Neuron (in vitro differentiated cells): ENCODE results near the gene C5orf15.
"Not testable (repeated sequence)": the region's sequence is repeated elsewhere in the genome, so short reads cannot be mapped to it uniquely, and the experiment has no call there.

ENCODE experiments used
- H2AFZ ChIP-seq: one replicate; pipeline ENCODE4 v1.6.1; 2013; ENCODE audit warnings: low read depth, mild to moderate bottlenecking, inconsistent platforms, low read length, moderate library complexity
- H3K27me3 ChIP-seq: one replicate; pipeline ENCODE4 v1.6.1; 2013; ENCODE audit warnings: low read length; ENCODE audit not compliant: insufficient read depth
- H3K36me3 ChIP-seq: one replicate; pipeline ENCODE4 v1.6.1; 2013; ENCODE audit warnings: low read length; ENCODE audit not compliant: insufficient read depth
- H3K4me1 ChIP-seq: one replicate; pipeline ENCODE4 v1.6.1; 2013; ENCODE audit warnings: low read length; ENCODE audit not compliant: insufficient read depth
- H3K4me3 ChIP-seq: 2 replicates; pipeline ENCODE4 v1.5.1; 2013; ENCODE audit warnings: mild to moderate bottlenecking, low read length, moderate library complexity
- H3K9me3 ChIP-seq: one replicate; pipeline ENCODE4 v1.6.1; 2013; ENCODE audit warnings: low read length

Gene C5orf15

DNA sequence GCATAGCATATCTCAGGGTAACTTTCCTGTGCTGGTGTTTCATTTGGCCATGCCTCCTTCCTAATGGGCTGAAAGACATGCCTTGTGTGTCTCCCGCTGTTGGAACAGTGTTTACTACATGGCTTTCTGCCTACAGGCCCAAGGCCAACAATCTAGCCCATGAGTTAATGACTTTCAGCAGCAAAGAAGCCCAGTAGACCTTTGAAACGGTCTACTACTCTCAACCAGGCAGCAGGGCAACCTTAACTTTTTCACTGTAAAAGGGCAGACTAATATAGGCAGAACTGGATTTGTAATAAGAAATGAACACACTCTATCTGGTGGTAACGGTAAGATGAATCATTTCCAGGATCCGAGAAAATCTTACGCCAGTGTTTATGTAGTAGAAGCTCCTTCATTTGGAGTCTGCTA, 21.0 kb downstream of the C5orf15 start:
- Histone ChIP-seq H3K4me1 (no peaks in the 10 kb centered on the region), H3K4me3 (no peak overlapping the region), H3K9me3 (no peaks in the 10 kb centered on the region), H3K36me3 (no peaks in the 10 kb centered on the region), H3K27me3 (peaks cover 5% of the 10 kb centered on the region), H2AFZ (no peak overlapping the region)

DNA sequence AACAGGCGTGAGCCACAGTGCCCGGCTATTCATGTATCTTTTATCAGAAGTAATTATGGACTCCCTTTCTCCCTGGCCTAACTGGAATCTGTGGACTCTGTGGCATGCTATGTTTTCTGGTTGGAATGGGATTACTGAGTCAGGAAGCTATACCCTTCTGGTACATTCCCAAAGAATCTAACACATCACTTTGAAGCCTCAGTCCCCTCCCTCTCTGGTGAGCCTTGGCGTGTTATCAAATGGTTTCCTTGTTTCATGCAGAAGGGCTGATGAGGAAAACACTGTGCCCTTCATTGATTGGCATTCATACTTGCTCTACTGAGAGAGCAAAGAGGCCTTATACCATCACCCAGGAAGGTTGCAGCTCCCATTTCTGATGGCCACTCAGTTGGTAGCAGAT, 22.9 kb downstream of the C5orf15 start:
- Histone ChIP-seq H3K4me1 (no peaks in the 10 kb centered on the region), H2AFZ (no peak overlapping the region), H3K4me3 (no peak overlapping the region), H3K36me3 (no peaks in the 10 kb centered on the region), H3K9me3 (no peaks in the 10 kb centered on the region), H3K27me3 (peaks cover 5% of the 10 kb centered on the region)

DNA sequence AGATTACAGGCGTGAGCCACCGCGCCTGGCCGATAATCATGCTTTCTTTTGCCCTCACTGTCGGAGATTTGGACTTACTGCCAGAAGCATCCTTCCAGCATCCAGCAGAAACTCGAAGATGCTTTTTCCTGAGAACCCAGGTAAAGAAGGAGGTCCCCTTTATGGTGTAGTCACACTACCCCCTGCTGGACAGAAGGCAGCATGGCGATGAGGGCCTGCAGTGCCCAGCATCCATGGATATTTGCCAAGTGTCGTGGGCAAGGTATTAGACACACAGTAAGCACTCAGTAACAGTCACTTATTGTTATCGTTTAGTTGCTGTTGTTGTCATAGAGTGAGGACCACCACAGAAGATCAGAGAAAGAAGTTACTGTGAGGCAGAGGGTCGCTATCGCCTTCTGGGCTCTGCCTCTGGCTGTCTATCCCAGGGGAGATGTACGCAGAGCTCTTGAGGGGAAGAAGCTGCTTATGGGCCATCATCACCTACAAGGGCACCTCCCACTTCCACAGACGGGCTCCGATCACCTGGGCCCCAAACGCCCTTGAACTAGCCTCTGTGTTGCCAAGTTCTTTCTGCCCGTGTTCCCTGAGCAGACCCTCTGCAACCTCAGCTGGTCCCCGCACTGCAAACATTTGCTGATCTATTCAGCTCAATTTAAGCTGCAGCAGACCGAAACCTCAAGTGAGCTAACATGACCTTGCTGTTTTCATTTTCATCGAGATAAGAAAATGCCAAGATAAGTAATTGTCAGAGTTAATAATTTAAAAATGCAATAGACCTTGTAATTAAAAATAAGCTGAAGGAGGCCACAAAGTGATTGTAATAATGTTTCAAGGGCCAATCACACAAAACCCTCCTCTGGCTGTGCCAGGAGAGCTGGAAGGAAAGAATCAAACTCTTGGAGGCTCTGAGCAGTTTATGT, 23.9 kb downstream of the C5orf15 start:
- Histone ChIP-seq H3K4me1 (no peaks in the 10 kb centered on the region), H3K4me3 (no peak overlapping the region)

DNA sequence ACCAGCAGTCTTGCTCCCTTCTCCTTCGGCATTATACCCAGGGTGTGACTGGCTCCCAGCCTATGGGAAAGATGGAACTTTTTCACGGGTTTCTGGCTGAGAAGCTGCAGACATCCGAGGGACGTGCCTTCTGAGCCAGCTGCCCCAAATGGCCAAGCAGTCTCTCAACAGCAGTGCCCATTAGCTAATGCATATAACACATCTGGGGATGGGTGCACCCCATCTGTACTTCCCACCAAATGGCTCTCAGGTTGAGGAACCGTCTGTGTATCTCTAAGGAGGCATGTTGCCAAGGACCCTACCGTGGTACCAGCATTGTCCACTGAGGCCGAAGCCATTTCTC, 25.0 kb downstream of the C5orf15 start:
- H3K27me3 ChIP-seq: peaks cover 5% of the 10 kb centered on the region

More for the DNA sequence above, 23.9 kb downstream of the C5orf15 start:
- Histone ChIP-seq H3K9me3 (no peaks in the 10 kb centered on the region), H2AFZ (no peak overlapping the region), H3K27me3 (peaks cover 5% of the 10 kb centered on the region), H3K36me3 (no peaks in the 10 kb centered on the region)

DNA sequence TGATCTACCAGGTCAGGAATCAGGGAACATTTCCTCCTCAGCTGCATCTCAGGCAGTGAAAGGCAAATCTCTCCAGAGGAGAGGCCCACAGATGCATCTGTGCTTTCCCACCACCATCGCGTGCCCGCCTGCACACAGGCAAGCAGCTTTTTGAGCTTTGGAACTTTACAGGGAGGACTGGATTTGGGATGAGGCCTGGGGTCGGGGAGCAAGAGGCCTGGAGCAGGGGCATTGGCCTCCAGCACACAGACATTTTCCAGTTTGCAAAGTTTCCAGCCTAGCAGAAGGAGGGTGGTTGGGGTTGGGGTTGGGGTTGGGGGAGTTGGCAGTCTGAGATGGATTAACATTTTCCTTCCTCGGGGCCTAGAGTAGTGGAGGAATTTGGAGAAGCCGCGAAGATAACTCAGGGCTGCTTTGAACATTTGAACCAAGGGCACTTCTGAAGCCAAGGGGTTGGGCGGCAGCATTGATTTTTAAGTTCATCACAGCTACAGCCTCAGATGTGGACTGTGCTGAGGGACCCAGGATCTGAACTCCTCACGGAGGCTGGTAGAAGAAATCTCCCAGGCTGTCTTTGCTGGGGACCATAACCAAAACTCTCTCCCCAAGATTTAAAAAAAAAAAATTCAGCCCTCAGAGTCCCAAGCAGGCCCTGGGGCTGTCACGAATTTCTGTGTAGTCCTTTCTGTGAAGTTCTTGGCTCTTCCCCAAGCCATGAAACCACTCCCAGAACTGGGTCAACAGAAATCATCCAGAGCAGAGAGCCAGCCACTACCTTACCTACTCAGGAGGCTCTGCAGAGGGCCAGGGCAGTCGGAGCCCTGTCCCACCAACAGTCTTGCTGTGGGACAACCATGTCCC, 25.6 kb downstream of the C5orf15 start:
- H2AFZ ChIP-seq: no peak overlapping the region
- H3K36me3 ChIP-seq: no peaks in the 10 kb centered on the region
- H3K27me3 ChIP-seq: peaks cover 5% of the 10 kb centered on the region
- H3K9me3 ChIP-seq: no peaks in the 10 kb centered on the region
- H3K4me3 ChIP-seq: no peak overlapping the region
- no peaks in the 10 kb centered on the region for H3K4me1 ChIP-seq

More for the DNA sequence above, 25.0 kb downstream of the C5orf15 start:
- no peaks in the 10 kb centered on the region for H3K9me3 ChIP-seq
- H3K36me3 ChIP-seq: no peaks in the 10 kb centered on the region
- H3K4me3 ChIP-seq: no peak overlapping the region
- no peak overlapping the region for H2AFZ ChIP-seq
- no peaks in the 10 kb centered on the region for H3K4me1 ChIP-seq

DNA sequence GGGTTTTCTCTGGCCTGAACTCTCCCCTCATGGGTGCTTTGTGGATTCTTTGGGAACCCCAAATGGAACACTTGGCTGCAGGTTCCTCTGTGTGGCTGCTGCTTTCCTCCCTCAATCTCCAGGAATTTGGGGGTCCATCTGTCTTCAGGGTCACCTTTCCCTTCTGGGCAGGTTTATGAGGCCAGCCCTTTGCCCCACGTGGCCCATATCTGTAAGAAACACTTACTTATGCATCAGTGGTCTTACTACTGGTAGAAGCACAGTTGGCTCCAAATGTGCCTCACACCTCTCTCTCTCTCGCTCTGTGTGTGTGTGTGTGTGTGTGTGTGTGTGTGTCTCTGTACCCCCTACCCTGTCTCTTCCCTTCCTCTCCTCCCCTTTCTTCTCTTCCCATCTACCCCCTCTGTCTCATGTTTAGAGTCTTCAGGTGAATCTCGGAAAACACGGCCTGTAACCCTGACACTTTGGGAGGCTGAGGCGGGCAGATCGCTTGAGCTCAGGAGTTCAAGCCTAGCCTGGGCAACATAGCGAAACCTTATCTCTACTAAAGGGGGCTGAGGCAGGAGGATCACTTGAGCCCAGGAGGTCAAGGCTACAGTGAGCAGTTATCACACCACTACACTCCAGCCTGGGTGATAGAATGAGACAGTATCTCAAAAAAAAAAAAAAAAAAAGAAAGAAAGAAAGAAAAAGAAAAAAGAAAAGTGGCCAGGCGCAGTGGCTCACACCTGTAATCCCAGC, 26.8 kb downstream of the C5orf15 start:
- H3K36me3 ChIP-seq: no peaks in the 10 kb centered on the region
- H3K4me3 ChIP-seq: no peak overlapping the region
- H3K27me3 ChIP-seq: peaks cover 5% of the 10 kb centered on the region
- no peak overlapping the region for H2AFZ ChIP-seq
- H3K4me1 ChIP-seq: no peaks in the 10 kb centered on the region
- no peaks in the 10 kb centered on the region for H3K9me3 ChIP-seq

DNA sequence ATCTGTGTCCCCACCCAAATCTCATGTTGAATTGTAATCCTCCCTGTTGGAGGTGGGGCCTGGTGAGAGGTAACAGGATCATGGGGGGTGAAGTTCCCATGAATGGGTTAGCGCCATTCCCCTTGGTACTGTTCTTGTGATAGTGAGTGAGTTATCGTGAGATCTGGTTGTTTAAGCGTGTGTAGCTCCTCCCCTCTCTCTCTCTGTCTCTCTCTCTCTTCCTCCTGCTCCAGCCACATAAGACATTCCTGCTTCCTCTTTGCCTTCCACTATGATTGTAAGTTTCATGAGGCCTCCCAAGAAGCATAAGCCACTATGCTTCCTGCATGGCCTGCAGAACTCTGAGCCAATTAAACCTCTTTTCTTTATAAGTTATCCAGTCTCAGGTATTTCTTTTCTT, 28.8 kb downstream of the C5orf15 start:
- Histone ChIP-seq H3K4me3 (no peak overlapping the region), H3K36me3 (no peaks in the 10 kb centered on the region), H3K27me3 (peaks cover 2% of the 10 kb centered on the region), H2AFZ (no peak overlapping the region), H3K4me1 (no peaks in the 10 kb centered on the region), H3K9me3 (no peaks in the 10 kb centered on the region)

DNA sequence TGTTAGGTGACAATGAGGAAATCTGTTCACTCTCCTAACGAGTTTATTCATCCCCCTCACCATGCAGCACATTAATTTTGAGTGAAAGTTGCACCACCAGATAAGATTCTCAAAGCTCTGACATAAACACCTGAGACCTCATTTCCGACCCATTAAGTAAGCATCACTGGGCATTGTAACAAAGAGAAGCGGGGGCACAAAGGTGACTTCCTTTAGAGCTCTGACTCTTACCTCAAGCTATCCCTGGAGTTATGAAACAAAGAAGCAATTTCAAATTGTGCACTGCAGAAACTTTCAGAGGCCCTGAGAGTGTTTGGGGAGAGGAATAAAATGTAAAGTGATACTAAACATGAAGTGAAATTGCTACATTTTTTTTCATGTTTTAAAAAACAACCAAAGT, 29.5 kb downstream of the C5orf15 start:
- H3K4me1 ChIP-seq: no peaks in the 10 kb centered on the region
- H3K36me3 ChIP-seq: no peaks in the 10 kb centered on the region
- no peak overlapping the region for H2AFZ ChIP-seq
- no peaks in the 10 kb centered on the region for H3K9me3 ChIP-seq
- H3K27me3 ChIP-seq: no peaks in the 10 kb centered on the region
- no peak overlapping the region for H3K4me3 ChIP-seq

DNA sequence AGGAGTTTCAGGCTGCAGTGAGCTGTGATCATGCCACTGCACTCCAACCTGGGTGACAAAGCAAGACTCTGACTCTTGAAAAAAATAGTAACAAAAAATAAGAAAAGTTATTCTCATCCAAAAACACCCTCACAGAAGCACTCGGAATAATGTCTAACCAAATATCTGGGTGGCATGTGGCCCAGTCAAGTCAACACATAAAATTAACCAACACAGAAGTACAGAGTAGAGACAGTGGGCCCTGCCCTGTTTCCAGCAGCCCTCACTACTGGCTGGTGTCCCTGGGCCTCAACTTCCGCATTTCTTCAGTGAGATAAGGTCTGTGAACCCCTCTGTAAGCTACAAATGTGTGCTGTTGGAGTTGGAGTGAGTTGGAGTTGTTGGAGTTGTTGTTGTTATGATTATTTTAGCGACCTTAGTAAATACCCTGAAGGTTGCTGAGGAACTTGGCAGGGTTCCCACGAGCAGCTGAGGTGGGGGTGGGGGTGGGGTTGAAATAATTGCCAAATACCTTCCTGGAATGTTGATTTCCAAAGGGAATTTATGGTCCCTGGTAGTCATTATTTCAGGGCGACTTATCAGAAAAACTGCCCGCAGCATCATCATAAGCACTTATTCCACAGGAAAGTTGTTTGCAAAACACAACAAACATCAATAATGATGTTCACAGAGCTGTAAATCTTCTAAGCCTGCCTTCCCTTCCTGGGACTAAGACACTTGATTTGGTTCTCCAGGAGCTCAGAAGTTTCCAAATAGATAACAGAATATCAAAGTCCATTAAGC, 30.2 kb downstream of the C5orf15 start:
- Histone ChIP-seq H3K27me3 (no peaks in the 10 kb centered on the region), H3K36me3 (no peaks in the 10 kb centered on the region), H3K4me1 (no peaks in the 10 kb centered on the region)

DNA sequence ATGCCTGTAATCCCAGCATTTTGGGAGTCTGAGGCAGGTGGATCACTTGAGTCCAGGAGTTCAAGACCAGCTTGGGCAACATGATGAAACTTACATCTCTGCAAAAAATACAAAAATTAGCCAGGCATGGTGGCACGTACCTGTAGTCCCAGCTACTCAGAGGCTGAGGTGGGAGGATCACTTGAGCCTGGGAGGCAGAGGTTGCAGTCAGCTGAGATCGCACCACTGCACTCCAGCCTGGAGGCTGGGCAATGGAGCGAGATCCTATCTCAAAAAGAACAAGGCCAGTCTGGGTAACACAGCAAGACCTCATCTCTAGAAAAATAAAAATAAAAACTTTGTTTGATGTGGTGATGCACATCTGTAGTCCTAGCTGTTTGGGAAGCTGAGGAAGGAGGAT, 30.8 kb downstream of the C5orf15 start:
- H3K27me3 ChIP-seq, H3K36me3 ChIP-seq, H3K9me3 ChIP-seq, H3K4me3 ChIP-seq, H2AFZ ChIP-seq, H3K4me1 ChIP-seq: not testable (repeated sequence)

More for the DNA sequence above, 30.2 kb downstream of the C5orf15 start:
- Histone ChIP-seq H3K9me3 (no peaks in the 10 kb centered on the region), H2AFZ (no peak overlapping the region), H3K4me3 (no peak overlapping the region)

DNA sequence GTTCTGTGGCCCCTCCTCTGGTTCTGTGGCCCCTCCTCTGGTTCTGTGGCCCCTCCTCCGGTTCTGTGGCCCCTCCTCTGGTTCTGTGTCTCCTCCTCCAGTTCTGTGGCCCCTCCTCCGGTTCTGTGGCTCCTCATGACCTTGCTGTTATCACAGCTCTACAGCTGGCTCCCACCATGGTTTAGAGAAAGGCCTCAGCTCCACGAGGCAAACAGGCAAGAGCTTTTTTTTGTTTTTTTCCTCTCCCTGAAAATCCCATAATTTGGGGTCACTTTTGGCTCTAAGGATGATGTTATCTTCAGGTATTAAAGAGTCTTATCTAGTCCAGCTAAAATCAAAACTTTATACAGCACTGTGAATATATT, 31.8 kb downstream of the C5orf15 start:
- Histone ChIP-seq H2AFZ (no peak overlapping the region), H3K4me1 (no peaks in the 10 kb centered on the region), H3K36me3 (no peaks in the 10 kb centered on the region), H3K9me3 (no peaks in the 10 kb centered on the region), H3K4me3 (no peak overlapping the region), H3K27me3 (no peaks in the 10 kb centered on the region)

DNA sequence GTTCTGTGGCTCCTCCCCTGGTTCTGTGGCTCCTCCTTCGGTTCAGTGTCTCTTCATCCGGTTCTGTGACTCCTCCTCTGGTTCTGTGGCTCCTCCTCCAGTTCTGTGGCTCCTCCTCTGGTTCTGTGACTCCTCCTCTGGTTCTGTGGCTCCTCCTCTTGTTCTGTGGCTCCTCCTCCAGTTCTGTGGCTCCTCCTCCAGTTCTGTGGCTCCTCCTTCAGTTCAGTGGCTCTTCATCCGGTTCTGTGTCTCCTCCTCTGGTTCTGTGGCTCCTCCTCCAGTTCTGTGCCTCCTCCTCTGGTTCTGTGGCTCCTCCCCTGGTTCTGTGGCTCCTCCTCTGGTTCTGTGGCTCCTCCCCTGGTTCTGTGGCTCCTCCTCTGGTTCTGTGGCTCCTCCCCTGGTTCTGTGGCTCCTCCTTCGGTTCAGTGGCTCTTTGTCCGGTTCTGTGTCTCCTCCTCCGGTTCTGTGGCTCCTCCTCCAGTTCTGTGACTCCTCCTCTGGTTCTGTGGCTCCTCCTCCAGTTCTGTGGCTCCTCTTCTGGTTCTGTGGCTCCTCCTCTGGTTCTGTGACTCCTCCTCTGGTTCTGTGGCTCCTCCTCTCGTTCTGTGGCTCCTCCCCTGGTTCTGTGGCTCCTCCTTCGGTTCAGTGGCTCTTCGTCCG, 32.3 kb downstream of the C5orf15 start:
- H3K4me1 ChIP-seq, H3K9me3 ChIP-seq, H3K27me3 ChIP-seq, H3K4me3 ChIP-seq, H2AFZ ChIP-seq, H3K36me3 ChIP-seq: not testable (repeated sequence)
